Activated T-cell treated with anti-CD3 and anti-CD28 coated beads for 48 hours (primary cell): ENCODE data around the gene OPCML.

ENCODE experiments used
- DNase-seq: peaks from one replicate; pipeline ENCODE4 v3.0.0-alpha.2; 2020; ENCODE audit warnings: low read depth

The OPCML gene

GRCh38 chr11:132937016-132937415, 595.3 kb downstream of the OPCML start:
- DNase-seq: no peak

- no peak for DNase-seq
Measured at GRCh38 chr11:132935383-132935782, 596.9 kb downstream of the OPCML start.

GRCh38 chr11:132933703-132934102, 598.6 kb downstream of the OPCML start:
- no peak for DNase-seq

GRCh38 chr11:132925825-132926469, 606.4 kb downstream of the OPCML start:
- DNase-seq: no peak

- no peak for DNase-seq
Measured at GRCh38 chr11:132921597-132921996, 610.7 kb downstream of the OPCML start.

- no peak for DNase-seq
Measured at GRCh38 chr11:132920451-132921096, 611.7 kb downstream of the OPCML start.

DNA sequence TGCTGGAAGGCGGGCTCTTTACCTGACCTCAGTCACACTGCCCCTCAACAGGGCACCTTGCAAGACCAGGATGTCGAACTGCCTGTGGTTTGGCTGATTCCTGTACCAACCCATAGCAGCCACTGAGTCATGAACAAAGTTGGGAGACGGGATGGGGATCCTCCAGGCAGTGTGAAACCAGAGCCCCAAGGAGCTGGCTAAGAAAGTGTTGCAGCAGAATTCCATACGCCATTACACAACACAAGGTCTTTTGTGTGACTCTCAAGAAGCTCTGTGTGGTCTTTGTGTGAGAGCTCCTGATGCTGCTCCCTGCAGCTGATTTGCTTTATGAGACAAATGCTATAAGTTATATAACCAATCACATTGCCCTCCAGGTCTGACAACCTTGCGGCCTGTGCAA, 617.7 kb downstream of the OPCML start:
- DNase-seq: no peak

DNA sequence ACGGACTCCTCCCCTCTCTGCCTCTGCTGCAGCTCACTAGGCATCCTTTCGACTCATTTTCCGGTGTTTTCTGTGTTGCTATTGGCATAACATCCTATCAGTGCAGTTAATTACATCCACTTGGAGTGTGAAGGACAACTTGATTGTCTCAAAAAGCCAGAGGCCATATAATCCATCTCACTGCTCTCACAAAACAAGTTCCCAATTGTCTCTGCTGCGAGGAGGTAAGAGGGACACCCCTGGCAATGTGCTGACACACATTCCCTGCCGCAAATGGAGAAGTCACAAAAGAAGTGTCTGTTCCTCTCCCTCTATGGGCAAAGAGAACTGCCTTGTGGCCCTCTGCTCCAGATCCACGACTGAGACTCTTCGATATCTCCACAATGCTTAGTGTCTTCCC, 618.4 kb downstream of the OPCML start:
- DNase-seq: no peak

DNA sequence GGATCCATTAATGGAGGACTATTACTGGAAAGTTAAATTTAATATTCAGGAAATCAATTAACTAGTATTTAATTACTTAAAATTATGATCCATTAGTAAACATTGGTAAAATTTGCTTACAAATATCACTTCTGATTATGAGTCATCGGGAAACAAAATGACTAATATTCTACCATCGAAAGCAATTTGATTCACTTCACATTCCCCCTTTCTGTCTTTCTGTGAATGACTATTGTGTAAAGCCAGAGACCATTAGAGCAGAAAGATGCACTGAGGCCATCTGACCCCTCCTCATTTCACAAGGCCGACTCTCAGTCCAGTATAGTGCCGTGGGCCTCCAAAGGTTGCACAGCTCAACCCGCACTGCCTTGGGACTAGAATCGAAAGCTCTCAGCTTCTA, 619.0 kb downstream of the OPCML start:
- no peak for DNase-seq

DNA sequence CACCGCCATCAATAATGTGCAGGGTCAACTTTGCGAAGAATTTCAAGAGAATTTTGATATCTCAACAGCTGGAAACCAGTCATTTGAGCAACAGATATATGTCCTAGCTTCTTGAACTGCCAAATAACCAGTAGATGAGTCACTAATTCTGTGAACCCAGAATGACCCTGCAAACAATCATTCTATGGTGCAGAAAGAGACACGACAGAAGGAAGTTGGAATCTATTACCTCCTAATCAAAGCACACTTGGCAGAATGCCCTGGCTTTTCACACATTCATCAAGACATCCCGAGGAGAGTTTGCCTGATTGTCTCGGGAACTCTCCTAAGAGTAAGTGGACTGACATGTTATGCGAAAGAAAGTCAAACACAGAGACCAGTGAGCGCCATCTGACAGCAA, 621.1 kb downstream of the OPCML start:
- no peak for DNase-seq

DNA sequence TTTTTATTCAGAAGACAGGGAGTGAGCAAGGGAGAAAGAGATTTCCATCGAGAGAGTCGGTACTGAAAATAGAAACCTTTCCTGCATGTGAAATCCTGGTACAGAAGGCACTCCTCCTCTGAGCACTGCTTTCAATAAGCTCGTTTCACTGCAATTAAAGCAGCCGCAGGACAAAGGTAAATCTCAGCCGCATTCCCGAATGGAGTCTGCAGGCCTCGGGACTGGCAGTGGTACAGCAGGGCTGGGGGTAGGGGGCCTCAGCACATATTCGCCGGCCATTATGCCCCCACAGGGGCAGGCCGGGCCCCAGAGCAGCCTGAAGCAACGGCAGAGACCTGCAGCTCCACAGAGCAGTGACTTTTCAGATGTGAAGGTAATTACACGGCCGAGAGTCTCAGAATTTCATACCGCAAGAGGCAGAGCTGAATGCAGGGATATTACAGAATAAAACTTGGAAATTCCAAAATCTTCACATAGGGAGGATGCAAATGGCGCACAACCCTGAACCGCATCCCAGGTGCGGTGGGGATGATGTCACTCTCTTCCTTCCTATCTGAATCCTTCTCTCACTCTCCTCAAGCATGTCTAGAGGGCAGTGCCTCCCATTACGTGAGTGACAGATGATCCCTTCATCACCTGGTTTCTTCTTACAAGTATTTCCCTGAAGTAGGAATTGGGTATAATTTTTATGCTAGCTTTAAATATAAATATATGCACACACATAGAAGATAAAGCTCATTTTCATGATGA, 622.1 kb downstream of the OPCML start:
- no peak for DNase-seq

DNA sequence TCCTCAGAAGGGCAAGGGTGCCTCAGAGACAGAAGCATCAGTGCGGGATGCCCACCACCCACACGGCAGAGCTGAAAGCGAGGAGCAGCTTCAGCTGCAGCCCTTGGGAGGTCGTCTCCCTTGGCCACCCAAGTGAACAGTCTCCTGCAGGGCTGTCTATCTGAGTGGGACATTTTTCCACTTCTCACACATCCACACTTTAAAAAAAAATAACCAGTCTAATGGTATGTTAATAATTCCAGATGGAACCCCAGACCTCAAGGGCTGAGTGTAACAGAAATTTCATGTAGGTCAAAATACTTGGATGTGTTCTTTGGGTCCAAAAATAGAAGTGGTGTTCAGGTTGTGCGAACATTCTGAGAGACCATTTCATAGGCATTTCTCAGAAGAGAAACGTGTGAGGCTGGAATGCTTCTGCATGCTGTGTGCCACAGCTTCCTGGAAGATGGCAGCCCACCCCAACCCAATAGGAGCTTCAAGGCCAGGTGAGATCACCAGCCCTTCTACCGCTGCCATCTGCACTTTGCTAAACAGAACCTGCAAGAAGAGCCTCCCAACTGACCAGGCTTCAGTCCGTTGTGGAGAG, 623.2 kb downstream of the OPCML start:
- no peak for DNase-seq

DNA sequence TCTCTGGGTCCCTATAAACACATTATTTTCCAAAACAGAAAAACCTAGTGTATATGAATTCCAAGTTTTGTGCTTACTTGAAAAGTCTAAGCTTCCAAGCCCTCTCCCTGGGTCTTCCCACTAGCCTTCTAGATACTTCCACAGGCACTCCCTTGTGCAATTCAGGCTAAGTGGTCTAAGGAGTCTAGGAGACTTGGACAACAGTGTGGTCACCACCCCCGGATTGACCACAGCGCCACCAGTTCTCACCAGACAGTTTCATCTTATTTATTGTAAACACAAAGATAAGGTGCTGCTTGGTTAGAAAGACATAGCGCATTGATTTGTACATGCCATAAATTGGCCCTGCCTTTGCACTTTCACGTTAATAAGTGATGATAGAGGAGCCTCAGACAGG, 623.9 kb downstream of the OPCML start:
- no peak for DNase-seq

- no peak for DNase-seq
Measured at GRCh38 chr11:132907651-132908413, 624.5 kb downstream of the OPCML start.

- DNase-seq: no peak
Measured at GRCh38 chr11:132904607-132905006, 627.7 kb downstream of the OPCML start.

DNA sequence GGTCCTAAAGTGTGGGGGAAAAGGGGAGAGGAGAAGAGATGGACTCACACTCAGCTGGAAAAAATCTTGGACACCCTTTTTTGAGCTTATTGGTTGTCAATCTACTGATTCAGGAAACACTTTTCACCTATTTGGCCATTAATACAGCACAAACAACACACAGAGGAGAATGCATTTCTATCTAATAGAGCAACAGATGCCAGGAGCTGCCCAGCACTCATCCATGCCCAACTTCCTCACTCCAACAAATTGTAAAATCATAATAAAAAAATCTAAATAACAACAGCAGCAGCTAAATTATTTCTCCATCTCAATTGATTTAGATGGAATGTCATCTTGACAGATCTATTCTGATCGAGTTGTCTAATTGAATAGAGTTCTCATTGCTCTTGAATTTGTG, 628.2 kb downstream of the OPCML start:
- DNase-seq: no peak

- DNase-seq: no peak
Measured at GRCh38 chr11:132901638-132902471, 630.4 kb downstream of the OPCML start.

- DNase-seq: no peak
Measured at GRCh38 chr11:132898676-132899075, 633.6 kb downstream of the OPCML start.

DNA sequence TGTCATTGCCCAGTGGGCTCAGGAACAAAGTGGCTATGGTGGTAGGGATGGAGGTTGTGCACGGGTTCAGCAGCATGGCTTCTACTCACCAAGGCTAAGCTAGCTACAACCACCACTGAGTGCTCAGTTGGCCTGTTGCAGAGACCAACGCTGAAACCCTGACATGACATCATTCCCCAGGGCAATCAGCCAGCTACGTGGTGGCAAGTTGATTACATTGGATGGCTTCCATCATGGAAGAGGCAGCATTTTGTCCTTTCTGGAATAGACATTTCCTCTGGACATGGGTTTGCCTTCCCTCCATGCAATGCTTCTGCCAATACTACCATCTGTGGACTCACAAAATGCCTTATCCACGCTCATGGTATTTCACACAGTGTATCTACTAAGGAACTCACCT, 634.3 kb downstream of the OPCML start:
- no peak for DNase-seq

DNA sequence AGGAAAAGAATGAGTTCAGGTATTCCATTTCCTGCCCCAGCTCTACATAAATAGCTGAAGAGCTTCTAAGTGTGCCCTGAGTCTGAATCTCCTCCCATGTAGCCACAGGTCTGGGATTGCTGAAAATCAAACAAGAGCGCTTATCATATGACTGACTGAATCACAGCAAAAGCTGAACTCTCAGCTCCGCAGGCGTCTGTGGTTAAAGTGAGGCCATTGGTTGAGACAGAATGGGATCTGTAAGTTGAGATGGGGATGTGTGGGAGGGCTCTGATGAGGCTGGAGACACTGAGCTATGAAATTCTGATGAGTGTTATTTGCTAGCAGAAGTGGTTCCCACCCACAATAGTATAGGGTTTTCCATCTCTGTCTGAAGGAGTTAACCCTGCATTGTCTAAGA, 637.0 kb downstream of the OPCML start:
- DNase-seq: no peak

DNA sequence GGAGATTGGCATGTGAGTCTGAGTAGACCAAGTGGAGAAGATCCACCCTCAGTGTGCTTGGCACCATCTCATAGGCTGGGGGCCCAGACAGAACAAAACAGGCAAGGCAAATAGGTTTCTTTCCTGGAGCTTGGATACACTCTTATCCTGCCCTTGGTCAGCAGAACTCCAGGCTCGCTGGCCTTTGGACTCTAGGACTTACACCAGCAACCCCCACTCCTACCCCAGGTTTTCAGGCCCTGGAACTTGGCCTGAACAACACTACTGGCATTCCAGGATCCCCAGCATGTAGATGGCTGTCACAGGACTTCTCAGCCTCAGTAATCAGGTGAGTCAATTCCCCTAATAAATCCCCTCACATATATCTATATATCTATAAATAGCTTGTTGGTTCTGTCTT, 637.7 kb downstream of the OPCML start:
- DNase-seq: no peak
